Measurements from ENCODE around the gene SLC45A2.

GRCh38 chr5:34020726-34021125 is 36.2 kb upstream of the SLC45A2 start:
- TF ChIP-seq YY1 (IDR thresholded peaks at IDR 0.05; ENCODE audit: insufficient read depth, insufficient read length) (no peak), ZNF274 (IDR thresholded peaks at IDR 0.05; ENCODE audit: low read depth, low read length) (no peak)
